HEK293 (cell line): Measurements from ENCODE around the gene AZGP1.

Experiments used
- CTCF ChIA-PET: fragments of 350-600 bp; formaldehyde crosslinking; extraction: SDS; loops from one replicate; lab custom pipeline; 2021; ENCODE audit warnings: antibody characterized with exemption; lab: Yijun Ruan, JAX
- POLR2A ChIA-PET: fragments of 300-600 bp; formaldehyde crosslinking; extraction: SDS; loops from one replicate; lab custom pipeline; 2020; ENCODE audit warnings: antibody characterized with exemption, inconsistent platforms; lab: Yijun Ruan, JAX
- H3K27ac ChIP-seq: fragments of 200-500 bp; sonication (Bioruptor generic); 2 replicates; pipeline ENCODE4 v1.5.1; 2014; ENCODE audit warnings: low read depth, low read length, control low read depth, inconsistent platforms; ENCODE audit errors: extremely low read depth
- H3K36me3 ChIP-seq, 2 experiments: fragments of 200-500 bp in 1 of 2; sonication (Bioruptor generic) in 1 of 2; 1 replicate in 1 of 2; 2 replicates in 1 of 2; pipeline ENCODE4 v1.5.1; 2014 to 2017; ENCODE audit warnings: inconsistent platforms in 2 of 2, low read length in 2 of 2; ENCODE audit not compliant: control insufficient read depth in 2 of 2, insufficient read depth in 1 of 2
- H3K4me1 ChIP-seq: fragments of 200-500 bp; sonication (Bioruptor generic); 2 replicates; pipeline ENCODE4 v1.5.1; 2014; ENCODE audit warnings: mild to moderate bottlenecking, low read length, inconsistent platforms; ENCODE audit not compliant: control insufficient read depth, insufficient read depth
- H3K4me3 ChIP-seq: 2 replicates; pipeline ENCODE4 v1.5.1; 2011; ENCODE audit warnings: low read depth, mild to moderate bottlenecking, control low read depth, low read length, moderate library complexity
- H3K9me3 ChIP-seq: fragments of 200-500 bp; sonication (Bioruptor generic); 2 replicates; pipeline ENCODE4 v1.5.1; 2014; ENCODE audit warnings: low read depth, low read length, inconsistent platforms; ENCODE audit not compliant: control insufficient read depth, insufficient read depth
- AEBP2 ChIP-seq: fragments of 450-650 bp; formaldehyde crosslinking; IDR thresholded peaks from 2 replicates; pipeline ENCODE4 v1.5.1; 2016; ENCODE audit warnings: missing biosample characterization, missing genetic modification characterization, borderline replicate concordance
- ATF2 ChIP-seq: fragments of 450-650 bp; formaldehyde crosslinking; IDR thresholded peaks from 2 replicates; pipeline ENCODE4 v1.5.1; 2016; ENCODE audit warnings: missing biosample characterization, missing genetic modification characterization, low read depth
- KLF16 ChIP-seq: fragments of 450-650 bp; formaldehyde crosslinking; IDR thresholded peaks from 2 replicates; pipeline ENCODE4 v1.5.1; 2017; ENCODE audit warnings: missing biosample characterization, missing genetic modification characterization
- TCF7L2 ChIP-seq: IDR thresholded peaks from 2 replicates; pipeline ENCODE4 v1.6.1; 2011; ENCODE audit warnings: low read depth, mild to moderate bottlenecking, inconsistent platforms, low read length, moderate library complexity, borderline replicate concordance
- ZBTB17 ChIP-seq: fragments of 450-650 bp; formaldehyde crosslinking; IDR thresholded peaks from 2 replicates; pipeline ENCODE4 v1.5.1; 2016; ENCODE audit warnings: missing biosample characterization, missing genetic modification characterization
- ZBTB26 ChIP-seq: fragments of 450-650 bp; formaldehyde crosslinking; optimal IDR thresholded peaks from 2 replicates; pipeline ENCODE3; 2016; ENCODE audit warnings: missing biosample characterization, mild to moderate bottlenecking, missing genetic modification characterization
- ZBTB7A ChIP-seq: fragments of 450-650 bp; formaldehyde crosslinking; IDR thresholded peaks from 2 replicates; pipeline ENCODE4 v1.5.1; 2016; ENCODE audit warnings: low read depth, missing biosample characterization, missing genetic modification characterization
- ZFP37 ChIP-seq: fragments of 450-650 bp; formaldehyde crosslinking; IDR thresholded peaks from 2 replicates; pipeline ENCODE4 v1.5.1; 2016; ENCODE audit warnings: missing biosample characterization, missing genetic modification characterization
- ZNF114 ChIP-seq: fragments of 450-650 bp; formaldehyde crosslinking; IDR thresholded peaks from 2 replicates; pipeline ENCODE4 v1.5.0; 2017; ENCODE audit warnings: missing biosample characterization, missing genetic modification characterization
- ZNF169 ChIP-seq: fragments of 450-650 bp; formaldehyde crosslinking; IDR thresholded peaks from 2 replicates; pipeline ENCODE4 v1.5.1; 2016; ENCODE audit warnings: missing biosample characterization, missing genetic modification characterization
- ZNF341 ChIP-seq: fragments of 450-650 bp; formaldehyde crosslinking; IDR thresholded peaks from 2 replicates; pipeline ENCODE4; 2016; ENCODE audit warnings: low read depth, missing biosample characterization, missing genetic modification characterization
- ZNF362 ChIP-seq: fragments of 450-650 bp; formaldehyde crosslinking; IDR thresholded peaks from 2 replicates; pipeline ENCODE4 v1.5.1; 2016; ENCODE audit warnings: missing biosample characterization, missing genetic modification characterization
- ZNF366 ChIP-seq: fragments of 450-650 bp; formaldehyde crosslinking; conservative IDR thresholded peaks from 2 replicates; pipeline ENCODE4 v1.5.1; 2016; ENCODE audit warnings: missing biosample characterization, missing genetic modification characterization
- ZNF623 ChIP-seq: fragments of 450-650 bp; formaldehyde crosslinking; IDR thresholded peaks from 2 replicates; pipeline ENCODE4 v1.5.1; 2016; ENCODE audit warnings: missing biosample characterization, missing genetic modification characterization
- ZNF701 ChIP-seq: fragments of 450-650 bp; formaldehyde crosslinking; IDR thresholded peaks from 2 replicates; pipeline ENCODE4 v1.5.1; 2016; ENCODE audit warnings: missing biosample characterization, missing genetic modification characterization
- ZNF76 ChIP-seq: fragments of 450-650 bp; formaldehyde crosslinking; IDR thresholded peaks from 2 replicates; pipeline ENCODE4; 2016; ENCODE audit warnings: low read depth, missing biosample characterization, missing genetic modification characterization, borderline replicate concordance
- ZSCAN30 ChIP-seq: fragments of 450-650 bp; IDR thresholded peaks from 2 replicates; pipeline ENCODE4 v1.5.1; 2018; ENCODE audit warnings: missing biosample characterization, mild to moderate bottlenecking, missing genetic modification characterization, moderate library complexity
- TF ChIP-seq, protein P1 (sequence below): fragments of 450-650 bp; formaldehyde crosslinking; IDR thresholded peaks from 2 replicates; pipeline ENCODE4 v1.5.1; 2016; ENCODE audit warnings: missing biosample characterization, missing genetic modification characterization
- TF ChIP-seq, protein P2 (sequence below): fragments of 450-650 bp; formaldehyde crosslinking; IDR thresholded peaks from 2 replicates; pipeline ENCODE4 v1.5.1; 2016; ENCODE audit warnings: missing biosample characterization, missing genetic modification characterization

AZGP1 gene

DNA sequence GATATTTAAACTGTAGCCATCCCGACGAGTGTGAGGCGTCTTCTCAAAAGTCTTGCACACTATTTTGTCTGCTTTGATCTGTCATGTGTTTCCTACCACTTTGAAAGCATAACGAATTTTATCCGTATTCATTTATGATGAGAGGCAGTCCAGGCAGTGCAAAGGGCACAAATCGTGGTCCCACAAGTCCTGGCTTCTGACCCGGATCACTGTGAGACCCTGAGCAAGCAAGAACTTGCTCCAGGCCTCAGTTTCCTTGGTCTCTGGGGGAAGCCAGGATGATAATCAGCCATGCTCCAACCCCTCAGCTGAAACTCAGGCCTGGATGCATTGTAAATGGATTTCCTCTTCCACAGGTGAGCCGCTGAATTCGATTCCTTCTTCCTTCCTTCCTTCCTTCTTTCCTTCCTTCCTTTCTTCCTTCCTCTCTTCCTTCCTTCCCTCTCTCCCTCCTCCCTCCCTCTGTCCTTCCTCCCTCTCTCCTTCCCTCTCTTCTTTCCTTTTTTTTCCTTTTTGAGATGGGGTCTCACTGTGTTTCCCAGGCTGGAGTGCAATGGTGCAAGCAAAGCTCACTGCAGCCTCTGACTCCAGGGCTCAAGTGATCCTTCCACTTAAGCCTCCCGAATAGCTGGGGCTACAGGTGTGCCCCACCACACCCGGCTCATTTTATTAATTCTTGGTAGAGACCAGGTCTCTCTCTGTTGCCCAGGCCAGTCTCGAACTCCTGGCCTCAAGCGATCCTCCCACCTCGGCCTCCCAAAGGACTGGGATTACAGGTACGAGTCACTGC is 21.1 kb upstream of the AZGP1 start:
- Histone ChIP-seq H3K4me3 (no peak overlapping the region), H3K27ac (no peak overlapping the region), H3K9me3 (no peaks in the 10 kb centered on the region), H3K36me3 (no peaks in the 10 kb centered on the region), H3K4me1 (no peaks in the 10 kb centered on the region)
- CTCF ChIA-PET = interaction anchor here (0.5 to 1.8 kb wide), 4 partner anchors 19 to 136 kb away, joined by 3 to 6 read pairs (median 4); no protein-coding TSS in a partner anchor
- POLR2A ChIA-PET = no interaction called here
- TF ChIP-seq ATF2 (no peak), ZNF366 (peak; percentile 84)

DNA sequence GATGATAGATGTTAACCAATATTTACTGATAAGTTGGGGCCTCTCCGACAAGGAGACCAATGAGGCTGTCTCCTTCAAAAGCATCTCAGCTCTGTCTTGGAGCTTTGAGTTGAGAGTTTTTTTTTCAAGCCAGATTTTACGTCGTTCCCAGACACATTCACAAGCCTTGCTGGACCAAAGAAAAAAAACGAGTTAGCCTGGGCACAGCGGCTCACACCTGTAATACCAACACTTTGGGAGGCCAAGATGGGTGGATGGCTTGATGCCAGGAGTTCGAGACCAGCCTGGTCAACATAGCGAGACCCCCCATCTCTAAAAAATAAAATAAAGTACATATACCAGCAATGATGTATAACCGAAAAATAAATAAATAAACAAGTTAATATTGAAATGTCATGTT is 19.0 kb upstream of the AZGP1 start:
- Histone ChIP-seq H3K36me3 (no peaks in the 10 kb centered on the region), H3K9me3 (no peaks in the 10 kb centered on the region), H3K4me3 (no peak overlapping the region), H3K4me1 (no peaks in the 10 kb centered on the region), H3K27ac (no peak overlapping the region)
- TF ChIP-seq ZNF701 (tag by site-specific recombination) (no peak), ZBTB17 (tag by site-specific recombination) (no peak), ZBTB26 (tag by site-specific recombination) (no peak), ZNF362 (tag by site-specific recombination) (no peak), ZNF114 (tag by site-specific recombination) (no peak), ZNF76 (no peak), AEBP2 (tag by site-specific recombination) (no peak), ZNF341 (tag by site-specific recombination) (no peak), TCF7L2 (no peak), ZBTB7A (no peak), KLF16 (tag by site-specific recombination) (no peak), ZNF169 (tag by site-specific recombination) (no peak)
- CTCF ChIA-PET = interaction anchor here (0.6 to 2.2 kb wide), 7 partner anchors 32 to 469 kb away, joined by 3 to 23 read pairs (median 4); no protein-coding TSS in a partner anchor
- POLR2A ChIA-PET = interaction anchor here (0.7 to 1.0 kb wide), 3 partner anchors 18 to 136 kb away, joined by 3 read pairs; no protein-coding TSS in a partner anchor

GRCh38 chr7:99992330-99993038 is 16.7 kb upstream of the AZGP1 start:
- H3K9me3 ChIP-seq = no peaks in the 10 kb centered on the region
- TF ChIP-seq, protein P1, sequence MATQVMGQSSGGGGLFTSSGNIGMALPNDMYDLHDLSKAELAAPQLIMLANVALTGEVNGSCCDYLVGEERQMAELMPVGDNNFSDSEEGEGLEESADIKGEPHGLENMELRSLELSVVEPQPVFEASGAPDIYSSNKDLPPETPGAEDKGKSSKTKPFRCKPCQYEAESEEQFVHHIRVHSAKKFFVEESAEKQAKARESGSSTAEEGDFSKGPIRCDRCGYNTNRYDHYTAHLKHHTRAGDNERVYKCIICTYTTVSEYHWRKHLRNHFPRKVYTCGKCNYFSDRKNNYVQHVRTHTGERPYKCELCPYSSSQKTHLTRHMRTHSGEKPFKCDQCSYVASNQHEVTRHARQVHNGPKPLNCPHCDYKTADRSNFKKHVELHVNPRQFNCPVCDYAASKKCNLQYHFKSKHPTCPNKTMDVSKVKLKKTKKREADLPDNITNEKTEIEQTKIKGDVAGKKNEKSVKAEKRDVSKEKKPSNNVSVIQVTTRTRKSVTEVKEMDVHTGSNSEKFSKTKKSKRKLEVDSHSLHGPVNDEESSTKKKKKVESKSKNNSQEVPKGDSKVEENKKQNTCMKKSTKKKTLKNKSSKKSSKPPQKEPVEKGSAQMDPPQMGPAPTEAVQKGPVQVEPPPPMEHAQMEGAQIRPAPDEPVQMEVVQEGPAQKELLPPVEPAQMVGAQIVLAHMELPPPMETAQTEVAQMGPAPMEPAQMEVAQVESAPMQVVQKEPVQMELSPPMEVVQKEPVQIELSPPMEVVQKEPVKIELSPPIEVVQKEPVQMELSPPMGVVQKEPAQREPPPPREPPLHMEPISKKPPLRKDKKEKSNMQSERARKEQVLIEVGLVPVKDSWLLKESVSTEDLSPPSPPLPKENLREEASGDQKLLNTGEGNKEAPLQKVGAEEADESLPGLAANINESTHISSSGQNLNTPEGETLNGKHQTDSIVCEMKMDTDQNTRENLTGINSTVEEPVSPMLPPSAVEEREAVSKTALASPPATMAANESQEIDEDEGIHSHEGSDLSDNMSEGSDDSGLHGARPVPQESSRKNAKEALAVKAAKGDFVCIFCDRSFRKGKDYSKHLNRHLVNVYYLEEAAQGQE (tag by site-specific recombination) = peak; percentile 52; the same call in 1 of the 2 replicates
- TF ChIP-seq ZNF623 (no peak), ZFP37 (tag by site-specific recombination) (no peak), ZSCAN30 (tag by site-specific recombination) (no peak)
- TF ChIP-seq, protein P2, sequence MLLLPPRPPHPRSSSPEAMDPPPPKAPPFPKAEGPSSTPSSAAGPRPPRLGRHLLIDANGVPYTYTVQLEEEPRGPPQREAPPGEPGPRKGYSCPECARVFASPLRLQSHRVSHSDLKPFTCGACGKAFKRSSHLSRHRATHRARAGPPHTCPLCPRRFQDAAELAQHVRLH (tag by site-specific recombination) = no peak
- TF ChIP-seq, all 188 proteins: peak for 1
- H3K27ac ChIP-seq = no peak overlapping the region
- POLR2A ChIA-PET = no interaction called here
- CTCF ChIA-PET = interaction anchor here (0.6 to 5.9 kb wide), 9 partner anchors 9 to 1870 kb away, joined by 3 to 53 read pairs (median 5); partner anchors contain the start of genes GJC3 and TRIM4
- no peaks in the 10 kb centered on the region for H3K36me3 ChIP-seq
- no peak overlapping the region for H3K4me3 ChIP-seq
- H3K4me1 ChIP-seq = no peaks in the 10 kb centered on the region
